K562 (cell line): ENCODE data around the gene SLC24A3.

Experiments
- E2F5 ChIP-seq: sonication (generic); formaldehyde crosslinking; IDR thresholded peaks from 2 replicates; pipeline ENCODE4 v1.8.0; 2022; ENCODE audit warnings: mild to moderate bottlenecking, missing genetic modification reagents
- EZH2 ChIP-seq: IDR thresholded peaks from 2 replicates; pipeline ENCODE4 v1.6.1; 2012; ENCODE audit warnings: low read depth, mild to moderate bottlenecking, inconsistent platforms, low read length, borderline replicate concordance
- MYNN ChIP-seq, 2 experiments: sonication (generic); formaldehyde crosslinking in 1 of 2; IDR thresholded peaks; 2 replicates each; pipeline versions ENCODE4 v1.5.0 to v1.6.1; 2016 to 2020; ENCODE audit warnings: antibody characterized with exemption in 1 of 2, missing genetic modification reagents in 1 of 2
- SP1 ChIP-seq: sonication (generic); formaldehyde crosslinking; IDR thresholded peaks from 2 replicates; pipeline ENCODE4 v1.8.1; 2022; ENCODE audit warnings: mild to moderate bottlenecking, missing genetic modification reagents
- ZNF766 ChIP-seq: fragments of 200-800 bp; sonication (Bioruptor generic); conservative IDR thresholded peaks from 2 replicates; pipeline ENCODE4 v1.6.1; 2016; ENCODE audit warnings: missing genetic modification characterization, missing compliant biosample characterization

GRCh38 chr20:19446246-19446645 is 233.8 kb downstream of the SLC24A3 start:
- TF ChIP-seq E2F5 (CRISPR knock-in tag) = no peak
- no peak for TF ChIP-seq EZH2
- TF ChIP-seq SP1 = no peak
- TF ChIP-seq MYNN (IDR thresholded peaks at IDR 0.05) = no peak
- TF ChIP-seq MYNN (CRISPR knock-in tag; IDR thresholded peaks at IDR 0.05) = no peak
- no peak for TF ChIP-seq ZNF766 (CRISPR knock-in tag)
